HepG2 (cell line): Measurements from ENCODE around the gene BPIFB6. TPM values are rescaled to one million over a fixed set of nuclear protein-coding genes. Genes with fewer than 3 reads are reported as not detected.

ENCODE experiments used
- CREM ChIP-seq, 2 experiments: sonication (generic) in 1 of 2; formaldehyde crosslinking in 1 of 2; IDR thresholded peaks; 2 replicates each; pipeline versions ENCODE4 v1.4.0 to v1.6.1; 2016 to 2020; ENCODE audit warnings: antibody characterized with exemption in 1 of 2, mild to moderate bottlenecking in 1 of 2, missing genetic modification reagents in 1 of 2
- FOXM1 ChIP-seq: sonication (generic); formaldehyde crosslinking; IDR thresholded peaks from 2 replicates; pipeline ENCODE4 v1.5.0; 2020; ENCODE audit warnings: missing genetic modification reagents
- KDM6A ChIP-seq: IDR thresholded peaks from 2 replicates; pipeline ENCODE4 v1.6.1; 2016; ENCODE audit warnings: low read depth
- KIAA2018 ChIP-seq: sonication (generic); formaldehyde crosslinking; IDR thresholded peaks from 2 replicates; pipeline ENCODE4 v1.5.0; 2020; ENCODE audit warnings: mild to moderate bottlenecking, missing genetic modification reagents, borderline replicate concordance
- MTA1 ChIP-seq: sonication (generic); formaldehyde crosslinking; IDR thresholded peaks from 2 replicates; pipeline ENCODE4 v1.4.0; 2020; ENCODE audit warnings: missing genetic modification reagents, mild to moderate bottlenecking, borderline replicate concordance
- ONECUT2 ChIP-seq: sonication (generic); formaldehyde crosslinking; IDR thresholded peaks from 2 replicates; pipeline ENCODE4 v1.4.0; 2020; ENCODE audit warnings: missing genetic modification reagents
- SRY ChIP-seq: sonication (generic); formaldehyde crosslinking; IDR thresholded peaks from 2 replicates; pipeline ENCODE4 v1.8.0; 2022; ENCODE audit warnings: mild to moderate bottlenecking, missing genetic modification reagents
- TARDBP ChIP-seq: sonication (generic); formaldehyde crosslinking; IDR thresholded peaks from 2 replicates; pipeline ENCODE4 v1.8.0; 2022; ENCODE audit warnings: mild to moderate bottlenecking, missing genetic modification reagents
- ZFY ChIP-seq: sonication (generic); formaldehyde crosslinking; IDR thresholded peaks from 2 replicates; pipeline ENCODE4 v1.4.0; 2020; ENCODE audit warnings: missing genetic modification reagents
- ZHX2 ChIP-seq, 2 experiments: sonication (generic) in 1 of 2; formaldehyde crosslinking in 1 of 2; IDR thresholded peaks; 2 replicates each; pipeline versions ENCODE4 v1.6.1 to v1.9.0; 2014 to 2022; ENCODE audit warnings: antibody characterized with exemption in 1 of 2, borderline replicate concordance in 1 of 2, inconsistent platforms in 1 of 2, low read depth in 1 of 2, missing genetic modification reagents in 1 of 2
- ZMYM3 ChIP-seq: sonication (generic); formaldehyde crosslinking; IDR thresholded peaks from 2 replicates; pipeline ENCODE4 v1.5.1; 2020; ENCODE audit warnings: mild to moderate bottlenecking, missing genetic modification reagents
- ZNF10 ChIP-seq: sonication (generic); formaldehyde crosslinking; IDR thresholded peaks from 2 replicates; pipeline ENCODE4 v1.4.0; 2020; ENCODE audit warnings: mild to moderate bottlenecking, low read depth, missing genetic modification reagents, borderline replicate concordance
- ZNF761 ChIP-seq: sonication (generic); formaldehyde crosslinking; conservative IDR thresholded peaks from 2 replicates; pipeline ENCODE4 v1.4.0; 2020; ENCODE audit warnings: mild to moderate bottlenecking, missing genetic modification reagents
- ZNF776 ChIP-seq: sonication (generic); formaldehyde crosslinking; IDR thresholded peaks from 2 replicates; pipeline ENCODE4 v1.4.0; 2020; ENCODE audit warnings: mild to moderate bottlenecking, missing genetic modification reagents
- polyA plus RNA-seq, 8 experiments: library from polyadenylated mRNA; depleted of rRNA in 3 of 8; stranded (reverse) in 7 of 8; unstranded in 1 of 8; fragments of >200 nt; fragmentation: Illumina TruSeq in 4 of 8; extraction: Trizol in 4 of 8; gene quantifications; 2 replicates each; pipeline versions ENCODE4 v1.2.1 to v1.2.3, GENCODE V29; 2011 to 2016; ENCODE audit warnings: low read depth in 4 of 8, missing spikeins in 1 of 8, mixed read lengths in 1 of 8; ENCODE audit not compliant: insufficient read depth in 1 of 8
- total RNA-seq, 5 experiments: library from RNA; depleted of rRNA; stranded (reverse); fragments of >200 nt; fragmentation: Illumina TruSeq; extraction: Trizol; gene quantifications; 2 replicates each; pipeline ENCODE4 v1.2.3, GENCODE V29; 2016; ENCODE audit warnings: low read depth in 1 of 5

BPIFB6 gene
- total and polyA plus RNA-seq, 2 of the 13 experiments (the other 11 are each of a cell fraction or from before 2014, with no cell fraction given): 0.13 to 1.7 TPM

- TF ChIP-seq ZMYM3 (CRISPR knock-in tag) (peak; percentile 98), SRY (CRISPR knock-in tag) (no peak; the same call in 1 of the 2 replicates), ZFY (CRISPR knock-in tag) (peak; percentile 70), FOXM1 (CRISPR knock-in tag) (no peak), ZNF776 (no peak; the same call in 1 of the 2 replicates), TARDBP (CRISPR knock-in tag) (peak; percentile 99), MTA1 (CRISPR knock-in tag) (peak; percentile 96), ZNF10 (CRISPR knock-in tag) (no peak), CREM (IDR thresholded peaks at IDR 0.05) (peak; percentile 86), CREM (CRISPR knock-in tag; IDR thresholded peaks at IDR 0.05) (no peak), ONECUT2 (CRISPR knock-in tag) (peak; percentile 68), ZHX2 (IDR thresholded peaks at IDR 0.05; ENCODE audit: low read depth) (peak; percentile 80), ZHX2 (CRISPR knock-in tag; IDR thresholded peaks at IDR 0.05; ENCODE audit: borderline replicate concordance) (no peak), KDM6A (CRISPR knock-in tag) (peak; percentile 89), KIAA2018 (CRISPR knock-in tag) (no peak; the same call in 1 of the 2 replicates), ZNF761 (0 out of 2 replicates have a peak, but pooled peaks have one; percentile 74)
Observed at GRCh38 chr20:33005908-33006775, 25.3 kb upstream of the BPIFB6 start (continued).
